HepG2 (cell line): Measurements from ENCODE around the gene TAS1R1. TPM values are rescaled to one million over a fixed set of nuclear protein-coding genes. Genes with fewer than 3 reads are reported as not detected.

Source experiments
- ELF3 ChIP-seq: IDR thresholded peaks from 2 replicates; pipeline ENCODE4 v1.6.1; 2016; ENCODE audit warnings: missing genetic modification reagents, missing compliant biosample characterization
- NR1H2 ChIP-seq: sonication (generic); formaldehyde crosslinking; IDR thresholded peaks from 2 replicates; pipeline ENCODE4 v1.8.1; 2022; ENCODE audit warnings: low read depth, missing genetic modification reagents, borderline replicate concordance
- PAX8 ChIP-seq: sonication (generic); formaldehyde crosslinking; IDR thresholded peaks from 2 replicates; pipeline ENCODE4 v1.8.0; 2022; ENCODE audit warnings: mild to moderate bottlenecking, missing genetic modification reagents, borderline replicate concordance
- PLRG1 ChIP-seq: fragments of 450-650 bp; conservative IDR thresholded peaks from 2 replicates; pipeline ENCODE4 v1.6.1; 2016
- POGZ ChIP-seq: sonication (generic); formaldehyde crosslinking; IDR thresholded peaks from 2 replicates; pipeline ENCODE4 v1.4.0; 2020; ENCODE audit warnings: mild to moderate bottlenecking, missing genetic modification reagents
- SAP130 ChIP-seq: IDR thresholded peaks from 2 replicates; pipeline ENCODE4 v1.6.1; 2016; ENCODE audit warnings: low read depth
- SYNCRIP ChIP-seq: fragments of 200-400 bp; formaldehyde crosslinking; IDR thresholded peaks from 2 replicates; pipeline ENCODE4 v1.6.1; 2018; ENCODE audit warnings: mild to moderate bottlenecking, low read depth, low read length; ENCODE audit not compliant: insufficient read depth
- ZKSCAN1 ChIP-seq: fragments of 150-350 bp; IDR thresholded peaks from 2 replicates; pipeline ENCODE4 v1.6.1; 2014; ENCODE audit warnings: low read length
- ZMYM4 ChIP-seq: sonication (generic); formaldehyde crosslinking; IDR thresholded peaks from 2 replicates; pipeline ENCODE4 v1.8.1; 2023; ENCODE audit warnings: mild to moderate bottlenecking, missing genetic modification reagents
- ZNF543 ChIP-seq: sonication (generic); formaldehyde crosslinking; IDR thresholded peaks from 2 replicates; pipeline ENCODE4 v1.4.0; 2020; ENCODE audit warnings: mild to moderate bottlenecking, missing genetic modification reagents
- ZNF556 ChIP-seq: sonication (generic); formaldehyde crosslinking; IDR thresholded peaks from 2 replicates; pipeline ENCODE4 v1.4.0; 2020; ENCODE audit warnings: mild to moderate bottlenecking, missing genetic modification reagents, borderline replicate concordance
- ZNF629 ChIP-seq: sonication (generic); formaldehyde crosslinking; conservative IDR thresholded peaks from 2 replicates; pipeline ENCODE4 v1.5.0; 2020; ENCODE audit warnings: missing genetic modification reagents
- ZNF703 ChIP-seq: sonication (generic); formaldehyde crosslinking; IDR thresholded peaks from 2 replicates; pipeline ENCODE4 v1.5.1; 2020; ENCODE audit warnings: missing genetic modification reagents, mild to moderate bottlenecking, moderate library complexity, borderline replicate concordance
- ZNF75D ChIP-seq: sonication (generic); formaldehyde crosslinking; IDR thresholded peaks from 2 replicates; pipeline ENCODE4 v1.8.1; 2023; ENCODE audit warnings: missing genetic modification reagents, mild to moderate bottlenecking, borderline replicate concordance
- ZNF883 ChIP-seq: sonication (generic); formaldehyde crosslinking; IDR thresholded peaks from 2 replicates; pipeline ENCODE4 v1.5.1; 2020; ENCODE audit warnings: mild to moderate bottlenecking, missing genetic modification reagents; ENCODE audit errors: not compliant biosample characterization
- polyA plus RNA-seq, 8 experiments: library from polyadenylated mRNA; depleted of rRNA in 3 of 8; stranded (reverse) in 7 of 8; unstranded in 1 of 8; fragments of >200 nt; fragmentation: Illumina TruSeq in 4 of 8; extraction: Trizol in 4 of 8; gene quantifications; 2 replicates each; pipeline versions ENCODE4 v1.2.1 to v1.2.3, GENCODE V29; 2011 to 2016; ENCODE audit warnings: low read depth in 4 of 8, missing spikeins in 1 of 8, mixed read lengths in 1 of 8; ENCODE audit not compliant: insufficient read depth in 1 of 8
- total RNA-seq, 5 experiments: library from RNA; depleted of rRNA; stranded (reverse); fragments of >200 nt; fragmentation: Illumina TruSeq; extraction: Trizol; gene quantifications; 2 replicates each; pipeline ENCODE4 v1.2.3, GENCODE V29; 2016; ENCODE audit warnings: low read depth in 1 of 5
- TF ChIP-seq, protein P1 (sequence below): sonication (generic); formaldehyde crosslinking; IDR thresholded peaks from 2 replicates; pipeline ENCODE4 v1.5.0; 2020; ENCODE audit warnings: mild to moderate bottlenecking, missing genetic modification reagents, borderline replicate concordance
- TF ChIP-seq, protein P2 (sequence below): sonication (generic); formaldehyde crosslinking; IDR thresholded peaks from 2 replicates; pipeline ENCODE4 v1.5.0; 2020; ENCODE audit warnings: missing genetic modification reagents, mild to moderate bottlenecking, borderline replicate concordance
- TF ChIP-seq, protein P3 (sequence below): fragments of 450-650 bp; IDR thresholded peaks from 2 replicates; pipeline ENCODE4 v1.6.1; 2016
- TF ChIP-seq, protein P4 (sequence below): IDR thresholded peaks from 2 replicates; pipeline ENCODE4 v1.6.1; 2016

Gene TAS1R1
- total and polyA plus RNA-seq, 2 of the 13 experiments (the other 11 are each of a cell fraction or from before 2014, with no cell fraction given): 1.4 to 1.6 TPM

DNA sequence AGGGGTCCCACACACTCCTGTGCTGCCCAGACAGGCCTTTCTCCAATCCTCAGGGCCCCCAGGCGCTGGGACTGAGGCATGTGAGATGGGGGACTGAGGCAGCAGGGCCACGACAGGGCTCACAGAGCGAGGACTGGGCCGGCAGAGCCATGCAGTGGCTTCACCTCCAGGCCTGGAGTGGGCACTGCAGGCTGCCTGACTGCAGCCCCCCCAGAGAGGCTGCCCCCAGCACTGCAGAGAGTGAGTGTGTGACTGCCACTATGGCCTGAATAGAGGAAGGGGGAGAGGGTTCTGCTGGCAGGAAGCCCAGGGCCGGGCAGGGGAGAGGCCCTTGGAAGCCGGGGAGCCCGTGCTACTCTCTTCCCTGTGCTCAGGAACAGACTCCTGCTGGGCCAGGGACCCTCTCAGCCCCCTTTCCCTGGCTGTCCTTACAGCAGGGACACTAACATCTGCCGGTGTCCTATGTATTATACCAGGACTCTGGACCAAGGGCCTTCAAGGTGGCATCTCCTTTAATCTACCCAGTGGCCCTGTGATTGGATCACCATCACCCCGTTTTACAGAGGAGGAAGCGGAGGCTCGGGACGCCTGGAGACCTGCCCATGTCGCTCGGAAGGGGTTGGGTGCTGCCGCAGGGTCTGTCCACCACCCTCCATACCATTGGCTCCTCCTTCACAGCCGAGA lies 43.4 kb upstream of the TAS1R1 start (continued):
- TF ChIP-seq, protein P1, sequence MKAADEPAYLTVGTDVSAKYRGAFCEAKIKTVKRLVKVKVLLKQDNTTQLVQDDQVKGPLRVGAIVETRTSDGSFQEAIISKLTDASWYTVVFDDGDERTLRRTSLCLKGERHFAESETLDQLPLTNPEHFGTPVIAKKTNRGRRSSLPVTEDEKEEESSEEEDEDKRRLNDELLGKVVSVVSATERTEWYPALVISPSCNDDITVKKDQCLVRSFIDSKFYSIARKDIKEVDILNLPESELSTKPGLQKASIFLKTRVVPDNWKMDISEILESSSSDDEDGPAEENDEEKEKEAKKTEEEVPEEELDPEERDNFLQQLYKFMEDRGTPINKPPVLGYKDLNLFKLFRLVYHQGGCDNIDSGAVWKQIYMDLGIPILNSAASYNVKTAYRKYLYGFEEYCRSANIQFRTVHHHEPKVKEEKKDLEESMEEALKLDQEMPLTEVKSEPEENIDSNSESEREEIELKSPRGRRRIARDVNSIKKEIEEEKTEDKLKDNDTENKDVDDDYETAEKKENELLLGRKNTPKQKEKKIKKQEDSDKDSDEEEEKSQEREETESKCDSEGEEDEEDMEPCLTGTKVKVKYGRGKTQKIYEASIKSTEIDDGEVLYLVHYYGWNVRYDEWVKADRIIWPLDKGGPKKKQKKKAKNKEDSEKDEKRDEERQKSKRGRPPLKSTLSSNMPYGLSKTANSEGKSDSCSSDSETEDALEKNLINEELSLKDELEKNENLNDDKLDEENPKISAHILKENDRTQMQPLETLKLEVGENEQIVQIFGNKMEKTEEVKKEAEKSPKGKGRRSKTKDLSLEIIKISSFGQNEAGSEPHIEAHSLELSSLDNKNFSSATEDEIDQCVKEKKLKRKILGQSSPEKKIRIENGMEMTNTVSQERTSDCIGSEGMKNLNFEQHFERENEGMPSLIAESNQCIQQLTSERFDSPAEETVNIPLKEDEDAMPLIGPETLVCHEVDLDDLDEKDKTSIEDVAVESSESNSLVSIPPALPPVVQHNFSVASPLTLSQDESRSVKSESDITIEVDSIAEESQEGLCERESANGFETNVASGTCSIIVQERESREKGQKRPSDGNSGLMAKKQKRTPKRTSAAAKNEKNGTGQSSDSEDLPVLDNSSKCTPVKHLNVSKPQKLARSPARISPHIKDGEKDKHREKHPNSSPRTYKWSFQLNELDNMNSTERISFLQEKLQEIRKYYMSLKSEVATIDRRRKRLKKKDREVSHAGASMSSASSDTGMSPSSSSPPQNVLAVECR (CRISPR knock-in tag): no peak
- TF ChIP-seq, protein P2, sequence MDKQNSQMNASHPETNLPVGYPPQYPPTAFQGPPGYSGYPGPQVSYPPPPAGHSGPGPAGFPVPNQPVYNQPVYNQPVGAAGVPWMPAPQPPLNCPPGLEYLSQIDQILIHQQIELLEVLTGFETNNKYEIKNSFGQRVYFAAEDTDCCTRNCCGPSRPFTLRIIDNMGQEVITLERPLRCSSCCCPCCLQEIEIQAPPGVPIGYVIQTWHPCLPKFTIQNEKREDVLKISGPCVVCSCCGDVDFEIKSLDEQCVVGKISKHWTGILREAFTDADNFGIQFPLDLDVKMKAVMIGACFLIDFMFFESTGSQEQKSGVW (CRISPR knock-in tag): no peak
- no peak for TF ChIP-seq SYNCRIP
- TF ChIP-seq SAP130 (CRISPR knock-in tag): no peak
- TF ChIP-seq ZNF556: no peak
- no peak for TF ChIP-seq ZNF883 (CRISPR knock-in tag)
- no peak for TF ChIP-seq ZKSCAN1
- TF ChIP-seq, protein P3, sequence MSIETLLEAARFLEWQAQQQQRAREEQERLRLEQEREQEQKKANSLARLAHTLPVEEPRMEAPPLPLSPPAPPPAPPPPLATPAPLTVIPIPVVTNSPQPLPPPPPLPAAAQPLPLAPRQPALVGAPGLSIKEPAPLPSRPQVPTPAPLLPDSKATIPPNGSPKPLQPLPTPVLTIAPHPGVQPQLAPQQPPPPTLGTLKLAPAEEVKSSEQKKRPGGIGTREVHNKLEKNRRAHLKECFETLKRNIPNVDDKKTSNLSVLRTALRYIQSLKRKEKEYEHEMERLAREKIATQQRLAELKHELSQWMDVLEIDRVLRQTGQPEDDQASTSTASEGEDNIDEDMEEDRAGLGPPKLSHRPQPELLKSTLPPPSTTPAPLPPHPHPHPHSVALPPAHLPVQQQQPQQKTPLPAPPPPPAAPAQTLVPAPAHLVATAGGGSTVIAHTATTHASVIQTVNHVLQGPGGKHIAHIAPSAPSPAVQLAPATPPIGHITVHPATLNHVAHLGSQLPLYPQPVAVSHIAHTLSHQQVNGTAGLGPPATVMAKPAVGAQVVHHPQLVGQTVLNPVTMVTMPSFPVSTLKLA: no peak
- no peak for TF ChIP-seq ZNF75D
- TF ChIP-seq ZNF629 (CRISPR knock-in tag): peak; percentile 51; the same call in 1 of the 2 replicates
- TF ChIP-seq ZNF543 (CRISPR knock-in tag): no peak
- TF ChIP-seq, protein P4, sequence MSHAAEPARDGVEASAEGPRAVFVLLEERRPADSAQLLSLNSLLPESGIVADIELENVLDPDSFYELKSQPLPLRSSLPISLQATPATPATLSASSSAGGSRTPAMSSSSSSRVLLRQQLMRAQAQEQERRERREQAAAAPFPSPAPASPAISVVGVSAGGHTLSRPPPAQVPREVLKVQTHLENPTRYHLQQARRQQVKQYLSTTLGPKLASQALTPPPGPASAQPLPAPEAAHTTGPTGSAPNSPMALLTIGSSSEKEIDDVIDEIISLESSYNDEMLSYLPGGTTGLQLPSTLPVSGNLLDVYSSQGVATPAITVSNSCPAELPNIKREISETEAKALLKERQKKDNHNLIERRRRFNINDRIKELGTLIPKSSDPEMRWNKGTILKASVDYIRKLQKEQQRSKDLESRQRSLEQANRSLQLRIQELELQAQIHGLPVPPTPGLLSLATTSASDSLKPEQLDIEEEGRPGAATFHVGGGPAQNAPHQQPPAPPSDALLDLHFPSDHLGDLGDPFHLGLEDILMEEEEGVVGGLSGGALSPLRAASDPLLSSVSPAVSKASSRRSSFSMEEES (CRISPR knock-in tag): no peak
- peak; percentile 29; the same call in 1 of the 2 replicates for TF ChIP-seq ZNF703 (CRISPR knock-in tag)
- TF ChIP-seq ELF3: no peak
- no peak for TF ChIP-seq NR1H2 (CRISPR knock-in tag)
- no peak for TF ChIP-seq ZMYM4 (CRISPR knock-in tag)
- TF ChIP-seq PAX8: no peak
- no peak for TF ChIP-seq POGZ (CRISPR knock-in tag)
- no peak for TF ChIP-seq PLRG1
